Measurements from ENCODE around the gene PCDH1.

PCDH1 gene

DNA sequence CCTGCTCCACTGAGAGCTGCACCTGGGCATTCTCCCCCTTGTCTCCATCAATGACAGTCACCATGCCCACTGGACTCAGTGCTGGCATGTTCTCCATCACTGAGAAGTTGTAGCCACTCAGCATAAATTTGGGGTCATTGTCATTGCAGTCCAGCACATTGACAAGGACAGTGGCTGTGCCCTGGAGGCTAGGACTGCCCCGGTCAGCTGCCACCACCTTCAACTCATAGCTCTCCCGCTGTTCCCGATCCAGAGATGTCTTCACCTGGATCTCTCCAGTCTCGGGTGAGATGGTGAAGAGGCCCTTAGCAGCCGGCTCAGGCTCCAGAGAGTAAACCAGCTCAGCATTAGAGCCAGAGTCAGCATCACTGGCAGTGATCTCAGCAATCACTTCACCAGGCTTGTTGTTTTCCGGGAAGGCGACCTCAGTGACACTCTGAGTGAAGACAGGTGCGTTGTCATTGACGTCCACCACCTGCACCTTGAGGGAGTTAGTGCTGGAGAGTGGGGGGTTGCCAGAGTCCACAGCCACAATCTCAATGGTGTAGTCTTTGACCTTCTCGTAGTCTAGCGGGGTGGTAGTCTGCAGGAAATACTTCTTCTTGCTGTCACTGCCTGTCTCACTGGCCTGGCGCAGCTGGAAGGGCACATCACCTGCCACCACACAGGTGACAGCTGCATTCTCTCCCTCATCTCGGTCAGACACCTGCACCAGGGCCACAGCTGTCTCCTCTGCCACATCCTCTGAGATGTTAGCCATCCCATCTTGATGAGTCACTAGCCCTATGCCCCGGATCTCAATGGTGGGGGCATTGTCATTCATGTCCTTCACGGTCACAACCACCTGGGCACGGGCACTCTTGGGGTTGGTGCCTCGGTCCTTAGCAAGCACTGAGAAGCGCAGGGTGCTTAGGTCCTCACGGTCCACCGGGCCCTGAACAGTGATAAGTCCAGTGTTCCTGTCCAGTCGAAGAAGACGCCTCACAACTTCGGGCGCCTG lies 13.5 kb downstream of the PCDH1 start:
- TF ChIP-seq ZFX (IDR thresholded peaks at IDR 0.05) (no peak), CTCF (conservative IDR thresholded peaks at IDR 0.05) (no peak)
- peak overlapping the region; percentile 65 for H3K27ac ChIP-seq

- TF ChIP-seq ZFX (IDR thresholded peaks at IDR 0.05) (no peak), CTCF (conservative IDR thresholded peaks at IDR 0.05) (no peak)
- no peak overlapping the region for H3K27ac ChIP-seq
These were observed 14.5 kb downstream of the PCDH1 start for GRCh38 chr5:141863569-141864178.

DNA sequence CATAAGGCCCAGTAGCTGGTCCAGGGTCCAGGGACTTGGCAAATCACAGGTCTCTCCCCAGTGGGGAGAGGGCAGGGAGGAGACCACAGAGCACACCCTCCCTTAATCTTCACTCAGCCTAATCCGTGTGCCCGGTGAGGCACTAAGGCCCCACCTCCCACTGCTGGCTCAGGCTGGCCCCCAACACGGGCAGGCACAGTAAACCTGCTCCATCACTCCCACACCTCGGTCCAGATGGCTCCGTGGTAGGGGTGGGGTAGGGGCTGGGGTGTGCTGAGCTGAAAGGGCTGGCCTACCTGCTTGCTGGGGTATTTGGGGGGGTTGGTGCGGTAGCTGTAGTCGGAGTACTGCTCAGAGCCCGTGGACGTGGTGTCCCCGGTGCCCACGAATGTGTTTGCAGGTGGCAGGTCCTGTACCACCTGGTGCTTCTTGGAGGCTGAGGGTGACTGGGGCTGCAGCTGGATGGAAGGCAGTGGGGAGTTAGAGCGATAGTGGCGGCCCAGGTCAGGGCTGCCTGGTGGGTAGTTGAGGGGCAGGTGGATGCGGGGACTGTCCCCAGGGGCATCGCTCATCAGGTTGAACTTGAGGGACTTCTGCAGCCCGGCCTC lies 15.2 kb downstream of the PCDH1 start:
- TF ChIP-seq ZFX (IDR thresholded peaks at IDR 0.05) (no peak), CTCF (conservative IDR thresholded peaks at IDR 0.05) (no peak)
- no peak overlapping the region for H3K27ac ChIP-seq

DNA sequence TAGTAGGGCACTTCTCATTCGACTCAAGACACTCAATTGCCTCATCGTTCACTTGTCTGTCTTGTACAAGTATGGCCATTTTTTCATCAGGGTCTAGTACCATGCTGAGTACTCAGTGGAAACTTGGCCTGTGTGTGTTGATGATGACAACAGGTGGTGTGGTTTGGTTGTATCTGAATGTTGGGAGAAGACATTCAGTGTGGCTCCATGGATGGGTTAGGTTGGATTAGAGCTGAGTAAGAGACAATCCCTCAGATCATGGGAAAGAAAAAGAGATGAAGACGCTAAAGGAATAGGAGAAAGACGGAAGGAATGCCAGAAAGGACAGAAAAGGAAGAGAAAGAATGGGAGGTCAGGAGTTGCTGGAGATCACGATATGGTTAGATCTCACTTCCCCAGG lies 17.0 kb downstream of the PCDH1 start:
- H3K27ac ChIP-seq, result no peak overlapping the region
- TF ChIP-seq ZFX (IDR thresholded peaks at IDR 0.05) (no peak), CTCF (conservative IDR thresholded peaks at IDR 0.05) (no peak)

GRCh38 chr5:141858079-141858765 lies 20.0 kb downstream of the PCDH1 start:
- H3K27ac ChIP-seq, result no peak overlapping the region

DNA sequence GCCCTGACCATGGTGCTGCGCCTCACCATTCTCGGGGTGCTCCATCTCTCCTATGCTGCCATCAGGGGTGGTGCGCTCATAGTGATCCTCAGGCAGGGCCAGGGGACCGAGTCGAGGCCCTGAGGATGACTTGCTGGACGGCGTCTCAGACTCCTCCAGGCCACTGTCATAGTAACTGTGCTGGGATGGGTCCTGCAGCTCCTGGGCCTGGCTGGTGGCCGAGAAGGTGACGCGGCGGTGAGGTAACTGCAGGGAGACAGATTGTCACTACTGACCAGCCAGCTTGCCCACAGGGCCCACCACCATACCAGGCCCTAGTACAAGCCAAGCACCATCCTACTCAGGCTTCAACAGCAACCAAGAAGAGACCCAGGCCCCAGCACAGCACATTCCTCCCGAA lies 21.0 kb downstream of the PCDH1 start:
- TF ChIP-seq CTCF (conservative IDR thresholded peaks at IDR 0.05), result no peak
- no peak for TF ChIP-seq ZFX (IDR thresholded peaks at IDR 0.05)
- no peak overlapping the region for H3K27ac ChIP-seq

More at GRCh38 chr5:141858079-141858765, 20.0 kb downstream of the PCDH1 start:
- TF ChIP-seq CTCF (conservative IDR thresholded peaks at IDR 0.05) (no peak), ZFX (IDR thresholded peaks at IDR 0.05) (no peak)

All from C4-2B (cell line).